Uterus (tissue), 2 donors: Measurements from ENCODE around the gene NR2C2AP.

Experiments
- POLR2A ChIP-seq, 2 donors: fragments of 450-650 bp; IDR thresholded peaks; one replicate each; pipeline ENCODE4 v1.6.1; 2016; ENCODE audit warnings: antibody characterized with exemption in 2 of 2, mild to moderate bottlenecking in 1 of 2, moderate library complexity in 1 of 2
- TF ChIP-seq, protein P1 (sequence below), 4 experiments: fragments of 200-600 bp in 2 of 4; fragments of 450-650 bp in 2 of 4; sonication (generic) in 2 of 4; IDR thresholded peaks; one replicate each; pipeline ENCODE4 v1.5.1; 2016 to 2019; ENCODE audit warnings: antibody characterized with exemption in 4 of 4, mild to moderate bottlenecking in 2 of 4, moderate library complexity in 1 of 4

DNA sequence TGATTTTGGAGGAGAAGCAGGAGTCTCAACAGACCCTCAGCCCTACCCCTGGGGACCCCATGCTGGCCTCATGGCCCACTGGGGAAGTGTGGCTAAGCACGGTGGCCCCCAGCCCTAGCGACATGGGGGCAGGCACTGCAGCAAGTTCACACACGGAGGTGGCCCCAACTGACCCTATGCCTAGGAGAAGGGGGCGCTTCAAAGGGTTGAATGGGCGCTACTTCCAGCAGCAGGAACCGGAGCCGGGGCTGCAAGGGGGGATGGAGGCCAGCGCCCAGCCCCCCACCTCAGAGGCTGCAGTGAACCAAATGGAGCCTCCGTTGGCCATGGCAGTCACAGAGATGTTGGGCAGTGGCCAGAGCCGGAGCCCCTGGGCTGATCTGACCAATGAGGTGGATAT is 23.4 kb upstream of the NR2C2AP start:
- TF ChIP-seq, protein P1, sequence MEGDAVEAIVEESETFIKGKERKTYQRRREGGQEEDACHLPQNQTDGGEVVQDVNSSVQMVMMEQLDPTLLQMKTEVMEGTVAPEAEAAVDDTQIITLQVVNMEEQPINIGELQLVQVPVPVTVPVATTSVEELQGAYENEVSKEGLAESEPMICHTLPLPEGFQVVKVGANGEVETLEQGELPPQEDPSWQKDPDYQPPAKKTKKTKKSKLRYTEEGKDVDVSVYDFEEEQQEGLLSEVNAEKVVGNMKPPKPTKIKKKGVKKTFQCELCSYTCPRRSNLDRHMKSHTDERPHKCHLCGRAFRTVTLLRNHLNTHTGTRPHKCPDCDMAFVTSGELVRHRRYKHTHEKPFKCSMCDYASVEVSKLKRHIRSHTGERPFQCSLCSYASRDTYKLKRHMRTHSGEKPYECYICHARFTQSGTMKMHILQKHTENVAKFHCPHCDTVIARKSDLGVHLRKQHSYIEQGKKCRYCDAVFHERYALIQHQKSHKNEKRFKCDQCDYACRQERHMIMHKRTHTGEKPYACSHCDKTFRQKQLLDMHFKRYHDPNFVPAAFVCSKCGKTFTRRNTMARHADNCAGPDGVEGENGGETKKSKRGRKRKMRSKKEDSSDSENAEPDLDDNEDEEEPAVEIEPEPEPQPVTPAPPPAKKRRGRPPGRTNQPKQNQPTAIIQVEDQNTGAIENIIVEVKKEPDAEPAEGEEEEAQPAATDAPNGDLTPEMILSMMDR (IDR thresholded peaks at IDR 0.05) = no peak
- TF ChIP-seq POLR2A (IDR thresholded peaks at IDR 0.05) = no peak
